Activated naive CD4-positive, alpha-beta T cell treated with anti-CD3 and anti-CD28 coated beads for 36 hours (primary cell): ENCODE measurements around the gene PIGQ. TPM values are rescaled to one million over a fixed set of nuclear protein-coding genes. Genes with fewer than 3 reads are reported as not detected.

ENCODE experiments used
- CTCF ChIA-PET: fragments of 350-600 bp; sonication (Branson Sonifier 250); formaldehyde crosslinking; loops from one replicate; lab custom pipeline; 2021; ENCODE audit warnings: antibody characterized with exemption; lab: Charles Lee
- DNase-seq: peaks from one replicate; pipeline ENCODE4 v3.0.0-alpha.2; 2020
- H3K27ac Mint-ChIP-seq: one replicate; pipeline ENCODE4 v1.8.0; 2021; ENCODE audit warnings: mild to moderate bottlenecking, mixed read lengths
- H3K27me3 Mint-ChIP-seq: one replicate; pipeline ENCODE4 v1.8.0; 2021; ENCODE audit warnings: low read depth, mixed read lengths
- H3K36me3 Mint-ChIP-seq: one replicate; pipeline ENCODE4 v1.8.0; 2021; ENCODE audit warnings: low read depth, mixed read lengths
- H3K4me1 Mint-ChIP-seq: one replicate; pipeline ENCODE4 v1.8.0; 2021; ENCODE audit warnings: low read depth, mixed read lengths
- H3K4me3 Mint-ChIP-seq: one replicate; pipeline ENCODE4 v1.8.0; 2021; ENCODE audit warnings: mild to moderate bottlenecking, moderate library complexity, mixed read lengths
- H3K9me3 Mint-ChIP-seq: one replicate; pipeline ENCODE4 v1.8.0; 2021; ENCODE audit warnings: mixed read lengths
- intact Hi-C: fragments of 100-400 bp; cut with micrococcal nuclease; formaldehyde crosslinking; loops from one replicate; pipeline ENCODE4 v1.15.1; 2023
- total RNA-seq, 2 experiments: library from RNA; stranded (reverse); gene quantifications; one replicate each; pipeline ENCODE4 v1.2.3, GENCODE V29; 2021

Gene PIGQ
- total RNA-seq, 2 experiments from 2014 or later = 18.6 to 19.2 TPM

- Mint-ChIP-seq H3K27me3 (no peaks in the 10 kb centered on the region), H3K27ac (no peak overlapping the region), H3K36me3 (peaks cover 2% of the 10 kb centered on the region), H3K4me3 (no peak overlapping the region), H3K9me3 (no peaks in the 10 kb centered on the region), H3K4me1 (no peaks in the 10 kb centered on the region)
- intact Hi-C loops = no loop called here
- CTCF ChIA-PET = no interaction called here
- DNase-seq = no peak
Observed at GRCh38 chr16:619476-620100, 49.8 kb downstream of the PIGQ start.

DNA sequence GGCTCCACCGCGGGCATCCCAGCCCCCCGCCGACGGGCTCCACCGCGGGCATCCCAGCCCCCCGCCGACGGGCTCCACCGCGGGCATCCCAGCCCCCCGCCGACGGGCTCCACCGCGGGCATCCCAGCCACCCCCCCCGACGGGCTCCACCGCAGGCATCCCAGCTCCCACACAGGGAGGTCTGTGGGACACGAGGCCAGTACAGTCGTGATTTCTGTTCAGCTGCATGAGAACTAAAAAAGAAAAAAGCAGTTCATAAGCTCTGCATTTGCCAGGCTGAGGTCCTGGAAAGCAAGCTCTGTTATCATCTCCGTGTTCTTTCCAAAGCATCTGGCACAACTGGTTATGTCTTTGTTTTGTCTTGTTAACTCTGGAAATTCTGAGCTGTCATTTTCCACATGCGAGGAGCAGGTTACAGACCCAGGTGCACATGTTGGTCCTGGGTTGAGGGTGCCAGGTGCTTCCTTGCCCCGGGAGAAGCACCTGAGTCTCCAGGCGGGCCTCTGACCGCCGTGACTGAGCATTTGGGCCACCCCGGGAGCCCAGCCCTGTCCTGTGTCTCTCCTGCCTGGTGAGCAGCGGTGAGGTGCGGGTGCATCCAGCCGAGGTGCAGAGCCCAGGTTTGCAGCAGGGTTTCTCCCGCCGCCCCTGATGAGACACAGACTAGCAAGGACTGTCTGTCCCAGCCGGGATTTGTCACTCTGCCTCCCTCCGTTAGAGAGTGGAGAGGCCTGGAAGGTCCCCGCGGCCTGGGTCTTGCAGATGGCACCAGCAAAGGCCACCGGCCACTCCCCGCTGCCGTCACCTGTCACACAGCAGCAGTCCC lies 51.1 kb downstream of the PIGQ start:
- Mint-ChIP-seq H3K36me3 (no peaks in the 10 kb centered on the region), H3K4me3 (no peak overlapping the region)
- intact Hi-C loops = no loop called here

GRCh38 chr16:621526-622105 lies 51.8 kb downstream of the PIGQ start:
- no peak overlapping the region for H3K27ac Mint-ChIP-seq
- no peaks in the 10 kb centered on the region for H3K36me3 Mint-ChIP-seq
- DNase-seq = no peak
- H3K27me3 Mint-ChIP-seq = no peaks in the 10 kb centered on the region
- CTCF ChIA-PET = interaction anchor here (0.6 kb wide), 1 partner anchor 515 kb away, joined by 3 read pairs; no protein-coding TSS in a partner anchor
- no peak overlapping the region for H3K4me3 Mint-ChIP-seq
- intact Hi-C loops = no loop called here
- no peaks in the 10 kb centered on the region for H3K9me3 Mint-ChIP-seq
- no peaks in the 10 kb centered on the region for H3K4me1 Mint-ChIP-seq

More for the DNA sequence above, 51.1 kb downstream of the PIGQ start:
- Mint-ChIP-seq H3K27me3 (no peaks in the 10 kb centered on the region), H3K4me1 (no peaks in the 10 kb centered on the region), H3K9me3 (no peaks in the 10 kb centered on the region), H3K27ac (no peak overlapping the region)
- CTCF ChIA-PET = no interaction called here
- no peak for DNase-seq

- no peaks in the 10 kb centered on the region for H3K27me3 Mint-ChIP-seq
- no peaks in the 10 kb centered on the region for H3K4me1 Mint-ChIP-seq
- CTCF ChIA-PET = no interaction called here
- intact Hi-C loops = no loop called here
- H3K27ac Mint-ChIP-seq = no peak overlapping the region
- no peak overlapping the region for H3K4me3 Mint-ChIP-seq
- H3K9me3 Mint-ChIP-seq = no peaks in the 10 kb centered on the region
- H3K36me3 Mint-ChIP-seq = no peaks in the 10 kb centered on the region
- DNase-seq = no peak
Observed at GRCh38 chr16:622920-623280, 53.1 kb downstream of the PIGQ start.

DNA sequence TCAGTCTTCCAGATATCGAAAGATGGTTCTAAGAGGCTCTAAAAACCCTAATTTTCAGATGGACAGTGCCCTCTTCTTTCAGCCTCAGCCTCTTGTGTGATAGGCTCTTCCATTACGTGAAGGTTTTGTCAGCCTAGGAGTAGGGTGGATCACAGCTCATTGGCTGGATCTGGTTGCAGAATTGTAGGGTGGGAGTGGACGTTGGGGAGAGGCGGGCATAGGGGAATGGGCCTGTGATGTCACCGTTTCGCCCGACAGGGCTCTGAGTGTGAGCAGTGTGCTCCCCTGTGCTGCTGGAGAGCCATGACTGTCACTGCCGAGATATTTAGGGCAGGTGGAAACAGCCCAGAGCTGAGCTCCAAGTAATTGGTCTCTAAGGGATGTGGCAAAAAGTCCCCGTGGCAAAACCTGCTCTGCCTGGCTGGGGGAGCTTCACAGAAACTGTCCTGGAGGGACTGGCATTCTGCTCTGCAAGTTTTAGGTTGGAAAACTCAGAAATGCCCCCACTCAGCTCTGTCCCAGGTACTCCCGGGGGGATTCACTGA lies 54.8 kb downstream of the PIGQ start:
- H3K27me3 Mint-ChIP-seq = no peaks in the 10 kb centered on the region
- H3K36me3 Mint-ChIP-seq = no peaks in the 10 kb centered on the region
- no peak overlapping the region for H3K4me3 Mint-ChIP-seq
- DNase-seq = no peak
- H3K9me3 Mint-ChIP-seq = no peaks in the 10 kb centered on the region
- CTCF ChIA-PET = no interaction called here
- no peak overlapping the region for H3K27ac Mint-ChIP-seq
- intact Hi-C loops = no loop called here
- no peaks in the 10 kb centered on the region for H3K4me1 Mint-ChIP-seq

- intact Hi-C loops = no loop called here
- H3K27ac Mint-ChIP-seq = no peak overlapping the region
- no peak overlapping the region for H3K4me3 Mint-ChIP-seq
- CTCF ChIA-PET = no interaction called here
- H3K27me3 Mint-ChIP-seq = no peaks in the 10 kb centered on the region
- no peaks in the 10 kb centered on the region for H3K4me1 Mint-ChIP-seq
- DNase-seq = no peak
- H3K9me3 Mint-ChIP-seq = no peaks in the 10 kb centered on the region
- no peaks in the 10 kb centered on the region for H3K36me3 Mint-ChIP-seq
Observed at GRCh38 chr16:625117-625976, 55.6 kb downstream of the PIGQ start.

GRCh38 chr16:625977-626765 lies 56.4 kb downstream of the PIGQ start:
- intact Hi-C loops = no loop called here
- no peaks in the 10 kb centered on the region for H3K4me1 Mint-ChIP-seq
- no peak for DNase-seq
- CTCF ChIA-PET = no interaction called here
- H3K36me3 Mint-ChIP-seq = no peaks in the 10 kb centered on the region
- no peak overlapping the region for H3K4me3 Mint-ChIP-seq
- no peaks in the 10 kb centered on the region for H3K27me3 Mint-ChIP-seq
- no peaks in the 10 kb centered on the region for H3K9me3 Mint-ChIP-seq
- H3K27ac Mint-ChIP-seq = no peak overlapping the region

DNA sequence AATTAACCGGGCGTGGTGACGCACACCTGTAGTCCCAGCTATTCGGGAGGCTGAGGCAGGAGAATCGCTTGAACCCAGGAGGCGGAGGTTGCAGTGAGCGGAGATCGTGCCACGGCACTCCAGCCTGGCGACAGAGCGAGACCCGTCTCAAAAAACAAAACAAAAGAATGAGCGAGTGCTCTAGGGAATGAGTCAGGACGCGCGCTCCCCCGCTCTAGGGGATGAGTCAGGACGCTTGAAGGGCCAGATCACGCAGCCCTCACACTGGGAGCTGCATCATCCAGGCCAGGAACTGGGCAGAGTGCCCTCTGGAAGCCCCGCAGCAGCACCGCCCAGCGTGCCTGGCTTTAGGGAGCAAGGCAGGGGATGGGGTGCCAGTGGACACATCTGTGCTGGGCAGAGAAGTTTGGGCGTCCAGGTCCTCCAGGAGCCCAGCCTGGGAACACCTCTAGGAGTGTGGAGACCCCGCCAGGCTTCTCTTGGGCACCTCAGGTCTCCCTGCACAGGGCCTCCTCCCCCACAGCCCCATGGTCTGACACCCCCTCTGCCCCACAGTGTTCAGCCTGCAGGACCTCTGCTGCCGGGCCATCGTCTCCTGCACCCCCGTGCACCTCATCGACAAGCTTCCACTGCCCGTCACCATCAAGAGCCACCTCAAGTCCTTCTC lies 57.2 kb downstream of the PIGQ start:
- Mint-ChIP-seq H3K4me1 (no peaks in the 10 kb centered on the region), H3K27me3 (no peaks in the 10 kb centered on the region), H3K4me3 (no peak overlapping the region), H3K36me3 (no peaks in the 10 kb centered on the region), H3K27ac (no peak overlapping the region), H3K9me3 (no peaks in the 10 kb centered on the region)
- DNase-seq = no peak
- CTCF ChIA-PET = no interaction called here
- intact Hi-C loops = no loop called here

DNA sequence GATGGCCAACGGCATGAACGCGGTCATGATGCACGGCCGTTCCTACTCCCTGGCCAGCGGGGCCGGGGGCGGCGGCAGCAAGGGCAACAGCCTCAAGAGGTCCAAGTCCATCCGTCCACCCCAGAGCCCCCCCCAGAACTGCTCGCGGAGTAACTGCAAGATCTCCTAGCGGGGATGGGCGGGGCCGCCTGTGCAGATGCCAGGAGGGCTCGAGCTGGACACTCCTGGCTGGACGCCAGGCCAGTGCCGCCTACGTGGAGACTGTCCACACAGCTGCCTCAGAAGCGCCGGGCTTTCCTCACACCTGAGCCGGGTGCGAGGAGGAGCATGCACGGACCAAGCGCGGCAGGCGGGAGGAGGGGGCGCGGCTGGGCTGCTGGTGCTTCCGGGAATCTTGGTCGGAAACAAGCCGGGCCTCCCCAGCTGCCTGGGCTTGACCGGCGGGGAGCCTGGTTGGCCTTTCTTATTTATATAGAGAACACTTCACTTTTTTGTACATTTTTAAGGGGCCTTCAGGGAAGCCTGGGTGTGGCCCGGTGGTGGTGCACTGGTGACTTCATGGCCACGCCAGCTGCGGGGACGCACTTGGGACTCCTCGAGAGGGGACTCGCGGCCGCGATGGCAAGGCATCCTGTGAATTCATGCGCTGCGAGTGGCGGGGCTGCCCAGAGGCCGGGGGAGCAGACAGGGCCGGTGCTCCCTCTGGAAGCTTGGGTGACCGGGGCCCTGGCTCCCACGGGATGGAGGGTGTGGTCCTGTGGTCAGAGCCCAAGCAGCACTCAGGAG lies 57.9 kb downstream of the PIGQ start:
- CTCF ChIA-PET = no interaction called here
- Mint-ChIP-seq H3K36me3 (no peaks in the 10 kb centered on the region), H3K27ac (no peak overlapping the region), H3K9me3 (no peaks in the 10 kb centered on the region), H3K4me1 (no peaks in the 10 kb centered on the region), H3K4me3 (no peak overlapping the region), H3K27me3 (no peaks in the 10 kb centered on the region)
- DNase-seq = no peak
- intact Hi-C loops = no loop called here

DNA sequence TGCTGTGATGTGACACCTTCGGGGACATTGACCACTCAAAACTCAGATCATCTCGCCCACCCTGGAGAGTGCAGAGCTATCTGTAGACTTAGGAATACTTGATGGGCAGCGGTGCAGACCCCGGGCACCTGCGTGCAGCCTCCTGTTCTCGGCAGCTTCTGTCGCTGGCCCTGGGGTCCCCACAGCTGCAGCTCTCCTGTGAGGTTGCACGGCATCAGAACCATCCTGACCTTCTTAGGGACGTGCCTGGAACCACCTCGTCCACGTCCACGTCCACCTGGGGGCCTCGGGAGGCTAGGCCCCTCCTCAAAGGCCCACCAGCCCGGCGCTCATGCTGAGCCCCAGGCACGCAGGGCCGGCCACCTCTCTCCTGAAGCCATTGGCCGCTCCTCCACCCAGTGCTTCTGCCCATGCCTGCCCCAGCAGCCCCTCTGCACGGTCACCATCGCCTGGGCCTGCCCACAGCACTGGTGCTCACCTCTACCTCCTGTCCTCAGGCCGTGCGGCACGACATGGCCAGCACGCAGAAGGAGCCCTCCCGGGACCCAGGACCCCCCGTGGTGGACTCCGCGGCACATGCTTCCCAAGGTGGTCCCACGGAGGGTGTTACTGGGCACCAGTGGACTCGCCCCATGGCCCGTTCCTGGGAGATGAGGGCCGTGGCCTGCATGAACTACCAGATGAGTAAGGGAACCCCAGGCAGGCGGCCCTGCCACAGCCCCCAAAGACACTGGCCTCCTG lies 58.7 kb downstream of the PIGQ start:
- intact Hi-C loops = no loop called here
- Mint-ChIP-seq H3K27me3 (no peaks in the 10 kb centered on the region), H3K4me3 (no peak overlapping the region), H3K36me3 (no peaks in the 10 kb centered on the region), H3K27ac (no peak overlapping the region), H3K4me1 (no peaks in the 10 kb centered on the region), H3K9me3 (no peaks in the 10 kb centered on the region)
- no peak for DNase-seq
- CTCF ChIA-PET = no interaction called here
